Mesothelial cell of epicardium (in vitro differentiated cells): ENCODE measurements around the gene POU2F1. TPM values are rescaled to one million over a fixed set of nuclear protein-coding genes. Genes with fewer than 3 reads are reported as not detected.

Experiments used
- DNase-seq, 2 experiments: peaks; one replicate each; pipeline ENCODE4 v3.0.0; 2021; ENCODE audit warnings: low spot score in 2 of 2; ENCODE audit not compliant: unreplicated experiment in 2 of 2
- H3K27ac Mint-ChIP-seq: 2 replicates; pipeline ENCODE4 v1.8.0; 2021; ENCODE audit warnings: mixed read lengths
- H3K27me3 Mint-ChIP-seq: 2 replicates; pipeline ENCODE4 v1.8.0; 2021; ENCODE audit warnings: low read depth, mixed read lengths
- H3K36me3 Mint-ChIP-seq: 2 replicates; pipeline ENCODE4 v1.8.0; 2021; ENCODE audit warnings: mixed read lengths
- H3K4me1 Mint-ChIP-seq: 2 replicates; pipeline ENCODE4 v1.8.0; 2021; ENCODE audit warnings: mixed read lengths
- H3K4me3 Mint-ChIP-seq: 2 replicates; pipeline ENCODE4 v1.8.0; 2021; ENCODE audit warnings: mild to moderate bottlenecking, moderate library complexity, mixed read lengths
- H3K9me3 Mint-ChIP-seq: 2 replicates; pipeline ENCODE4 v1.8.0; 2021; ENCODE audit warnings: mixed read lengths
- CTCF ChIP-seq: fragments of 200-600 bp; sonication (generic); IDR thresholded peaks from one replicate; pipeline ENCODE4 v1.5.0; 2021; ENCODE audit warnings: antibody characterized with exemption; ENCODE audit not compliant: unreplicated experiment
- total RNA-seq: library from RNA; stranded (reverse); gene quantifications from 3 replicates; pipeline ENCODE4 v1.2.1, GENCODE V29; 2021

The POU2F1 gene
- total RNA-seq, 1 donor from 2014 or later = 32.8 TPM

GRCh38 chr1:167212025-167212424, 8.7 kb upstream of the POU2F1 start:
- no peaks in the 10 kb centered on the region for H3K27me3 Mint-ChIP-seq
- H3K4me1 Mint-ChIP-seq = no peaks in the 10 kb centered on the region
- no peak overlapping the region for H3K27ac Mint-ChIP-seq
- H3K36me3 Mint-ChIP-seq = no peaks in the 10 kb centered on the region
- peaks cover 25% of the 10 kb centered on the region for H3K9me3 Mint-ChIP-seq
- no peak for DNase-seq
- no peak overlapping the region for H3K4me3 Mint-ChIP-seq
- no peak for TF ChIP-seq CTCF

GRCh38 chr1:167216809-167217208, 3.9 kb upstream of the POU2F1 start:
- no peak for DNase-seq
- Mint-ChIP-seq H3K9me3 (peaks cover 9% of the 10 kb centered on the region), H3K4me1 (peaks cover 10% of the 10 kb centered on the region), H3K36me3 (no peaks in the 10 kb centered on the region), H3K27ac (no peak overlapping the region), H3K27me3 (peaks cover 2% of the 10 kb centered on the region), H3K4me3 (no peak overlapping the region)
- no peak for TF ChIP-seq CTCF

GRCh38 chr1:167219194-167219593, 1.5 kb upstream of the POU2F1 start:
- Mint-ChIP-seq H3K36me3 (no peaks in the 10 kb centered on the region), H3K4me1 (peaks cover 32% of the 10 kb centered on the region), H3K4me3 (peak overlapping the region; percentile 90), H3K9me3 (peaks cover 9% of the 10 kb centered on the region), H3K27ac (peak overlapping the region; percentile 99), H3K27me3 (peaks cover 2% of the 10 kb centered on the region)
- no peak for TF ChIP-seq CTCF
- no peak for DNase-seq

DNA sequence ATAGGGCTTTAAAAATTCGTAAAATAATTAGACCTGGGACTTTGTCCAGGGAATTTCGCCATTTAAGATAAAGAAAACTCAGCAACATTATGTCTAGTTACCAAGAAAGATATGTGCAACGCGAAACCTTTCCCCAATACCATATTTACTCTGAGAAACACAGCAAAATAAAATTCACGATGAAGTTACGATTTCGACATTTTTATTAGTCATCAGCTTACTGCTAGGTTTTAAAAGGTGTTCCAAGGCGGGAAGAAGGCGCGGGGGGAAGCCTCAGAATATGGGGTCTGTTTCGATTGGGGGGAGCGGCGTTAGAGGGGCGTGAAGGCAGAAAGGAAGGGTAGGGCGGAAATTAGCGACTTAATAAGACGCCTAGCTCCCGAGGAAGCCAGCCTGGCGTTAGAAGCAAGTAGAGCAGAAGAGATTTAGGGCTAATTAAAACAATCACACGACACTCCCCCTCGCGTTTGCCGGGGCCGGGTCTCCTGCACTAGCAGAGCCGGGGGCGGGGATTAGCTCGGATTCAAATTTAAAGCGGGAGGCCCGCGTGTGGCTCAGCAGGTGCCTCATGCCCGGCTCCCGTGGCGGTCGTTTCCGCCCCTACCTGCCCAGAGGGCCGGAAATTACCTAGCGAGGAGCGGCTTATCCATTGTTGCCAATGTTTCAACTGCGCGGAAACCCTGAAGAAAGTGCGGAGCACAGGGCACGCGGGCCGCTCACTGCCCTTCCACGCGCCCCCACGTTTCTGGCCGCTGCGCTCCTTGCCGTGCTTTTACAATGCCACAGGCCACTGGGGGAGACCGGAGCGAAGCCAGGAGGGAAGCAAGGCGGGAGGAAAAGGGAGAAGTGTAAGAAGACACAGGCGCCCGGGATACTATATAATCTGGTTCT, 795 bp upstream of the POU2F1 start:
- H3K27ac Mint-ChIP-seq = peak overlapping the region; percentile 99
- peaks cover 9% of the 10 kb centered on the region for H3K9me3 Mint-ChIP-seq
- peaks cover 34% of the 10 kb centered on the region for H3K4me1 Mint-ChIP-seq
- TF ChIP-seq CTCF = no peak
- H3K36me3 Mint-ChIP-seq = no peaks in the 10 kb centered on the region
- peaks cover 2% of the 10 kb centered on the region for H3K27me3 Mint-ChIP-seq
- DNase-seq = peak; percentile 68 to 82
- peak overlapping the region; percentile 90 for H3K4me3 Mint-ChIP-seq

DNA sequence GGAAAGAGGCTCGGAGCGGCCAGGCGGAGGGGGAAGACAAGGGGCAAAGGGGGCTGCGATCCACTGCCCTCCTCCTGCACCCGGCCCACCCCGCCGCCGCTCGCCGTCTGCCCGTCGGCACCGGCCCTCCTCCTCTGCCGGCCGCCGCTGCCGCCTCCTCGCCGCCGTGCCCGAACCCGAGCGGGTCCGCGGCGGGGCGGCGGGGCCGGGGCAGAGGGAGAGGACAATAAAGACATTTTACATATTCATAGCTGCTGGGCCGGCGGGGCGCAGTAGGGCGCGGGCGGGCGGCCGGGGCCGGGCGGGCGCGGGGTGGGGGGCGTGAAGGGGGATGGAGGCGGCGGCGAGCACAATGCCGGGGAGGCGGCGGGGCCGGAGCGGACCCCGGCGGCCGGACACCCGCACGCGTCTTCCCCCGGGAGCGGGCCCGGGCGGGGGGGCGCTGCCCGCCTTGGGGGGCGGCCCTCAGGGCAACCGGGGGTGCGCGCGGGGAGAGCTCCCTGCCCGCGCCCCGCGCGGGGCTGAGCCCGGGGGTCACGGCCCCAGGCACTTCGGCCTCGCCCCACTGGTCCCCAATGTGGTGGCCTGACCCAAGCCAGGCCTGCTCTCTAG, 546 bp downstream of the POU2F1 start:
- H3K27me3 Mint-ChIP-seq = peaks cover 2% of the 10 kb centered on the region

More for the DNA sequence above, 546 bp downstream of the POU2F1 start:
- H3K4me1 Mint-ChIP-seq = peaks cover 41% of the 10 kb centered on the region
- H3K9me3 Mint-ChIP-seq = peaks cover 6% of the 10 kb centered on the region
- H3K4me3 Mint-ChIP-seq = peak overlapping the region; percentile 97
- DNase-seq = peak; percentile 39 to 68
- H3K27ac Mint-ChIP-seq = peak overlapping the region; percentile 93
- no peak for TF ChIP-seq CTCF
- no peaks in the 10 kb centered on the region for H3K36me3 Mint-ChIP-seq
